Vein endothelial cell (primary cell): ENCODE measurements around the gene NET1. TPM values are rescaled to one million over a fixed set of nuclear protein-coding genes. Genes with fewer than 3 reads are reported as not detected.

Experiments
- total RNA-seq: library from RNA; depleted of rRNA; stranded (reverse); fragments of >200 nt; gene quantifications from 2 replicates; pipeline ENCODE4 v1.2.3, GENCODE V29; 2012

Gene NET1, protein sequence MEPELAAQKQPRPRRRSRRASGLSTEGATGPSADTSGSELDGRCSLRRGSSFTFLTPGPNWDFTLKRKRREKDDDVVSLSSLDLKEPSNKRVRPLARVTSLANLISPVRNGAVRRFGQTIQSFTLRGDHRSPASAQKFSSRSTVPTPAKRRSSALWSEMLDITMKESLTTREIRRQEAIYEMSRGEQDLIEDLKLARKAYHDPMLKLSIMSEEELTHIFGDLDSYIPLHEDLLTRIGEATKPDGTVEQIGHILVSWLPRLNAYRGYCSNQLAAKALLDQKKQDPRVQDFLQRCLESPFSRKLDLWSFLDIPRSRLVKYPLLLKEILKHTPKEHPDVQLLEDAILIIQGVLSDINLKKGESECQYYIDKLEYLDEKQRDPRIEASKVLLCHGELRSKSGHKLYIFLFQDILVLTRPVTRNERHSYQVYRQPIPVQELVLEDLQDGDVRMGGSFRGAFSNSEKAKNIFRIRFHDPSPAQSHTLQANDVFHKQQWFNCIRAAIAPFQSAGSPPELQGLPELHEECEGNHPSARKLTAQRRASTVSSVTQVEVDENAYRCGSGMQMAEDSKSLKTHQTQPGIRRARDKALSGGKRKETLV
- 24.8 and 35.6 TPM in 2 replicates for total RNA-seq

DNA sequence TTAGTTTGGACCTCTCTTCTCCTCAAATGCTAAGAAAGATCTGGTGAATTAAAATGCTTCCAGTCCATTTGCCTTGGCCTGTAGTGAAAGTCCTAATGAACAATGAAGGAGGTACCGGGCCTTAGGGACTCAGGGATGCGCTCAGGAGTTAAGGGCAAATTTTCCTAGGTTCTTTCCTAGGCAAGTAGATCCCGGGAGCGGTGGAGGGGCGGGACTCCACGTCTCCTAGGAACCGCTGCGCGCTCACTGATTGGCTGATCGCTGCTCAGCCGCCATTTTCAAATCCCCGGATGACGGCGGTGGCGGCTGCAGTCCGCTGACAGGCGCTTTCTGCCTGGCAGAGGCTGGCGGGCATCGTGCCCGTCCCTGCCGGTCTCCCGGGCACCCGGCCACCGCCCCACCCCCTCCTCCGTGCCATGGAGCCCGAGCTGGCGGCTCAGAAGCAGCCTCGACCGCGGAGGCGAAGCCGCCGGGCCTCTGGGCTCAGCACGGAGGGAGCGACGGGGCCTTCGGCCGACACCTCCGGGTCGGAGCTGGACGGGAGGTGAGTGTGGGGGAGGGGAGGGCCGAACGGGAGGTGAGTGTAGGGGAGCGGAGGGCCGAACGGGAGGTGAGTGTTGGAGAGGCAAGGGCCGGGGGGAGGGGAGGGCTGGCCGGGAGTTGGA is at the start of gene NET1:
Gene NET1, plus strand, starts transcription at position 281 of the 665 bp plus-strand sequence. Its CDS starts 136 bp downstream, at position 417.

DNA sequence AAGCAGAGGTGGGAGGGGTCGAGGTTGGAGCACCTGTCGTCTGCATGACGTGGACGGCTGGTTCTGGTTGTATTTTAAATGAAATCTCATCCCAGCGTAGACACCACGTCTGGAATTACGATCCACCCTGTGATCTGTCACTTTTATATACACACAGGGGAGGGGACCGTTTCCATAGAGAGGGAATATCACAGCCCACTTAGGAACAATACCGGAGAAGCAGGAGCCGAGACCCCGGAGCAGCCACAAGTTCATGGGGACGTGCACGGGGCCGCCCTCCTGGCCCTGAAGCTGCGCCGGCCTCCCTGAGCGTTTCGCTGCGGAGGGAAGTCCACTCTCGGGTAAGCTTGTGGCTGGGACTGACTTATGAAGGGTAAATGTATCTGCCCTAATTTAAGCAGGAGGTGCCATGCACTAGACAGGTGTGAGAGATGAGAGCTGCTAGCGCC is 47.4 kb upstream of the NET1 start, which contains the start of gene UCN3:
Gene UCN3, plus strand, starts transcription at position 77 of the 449 bp plus-strand sequence. CDS start 8,755 bp downstream, outside the sequence.

DNA sequence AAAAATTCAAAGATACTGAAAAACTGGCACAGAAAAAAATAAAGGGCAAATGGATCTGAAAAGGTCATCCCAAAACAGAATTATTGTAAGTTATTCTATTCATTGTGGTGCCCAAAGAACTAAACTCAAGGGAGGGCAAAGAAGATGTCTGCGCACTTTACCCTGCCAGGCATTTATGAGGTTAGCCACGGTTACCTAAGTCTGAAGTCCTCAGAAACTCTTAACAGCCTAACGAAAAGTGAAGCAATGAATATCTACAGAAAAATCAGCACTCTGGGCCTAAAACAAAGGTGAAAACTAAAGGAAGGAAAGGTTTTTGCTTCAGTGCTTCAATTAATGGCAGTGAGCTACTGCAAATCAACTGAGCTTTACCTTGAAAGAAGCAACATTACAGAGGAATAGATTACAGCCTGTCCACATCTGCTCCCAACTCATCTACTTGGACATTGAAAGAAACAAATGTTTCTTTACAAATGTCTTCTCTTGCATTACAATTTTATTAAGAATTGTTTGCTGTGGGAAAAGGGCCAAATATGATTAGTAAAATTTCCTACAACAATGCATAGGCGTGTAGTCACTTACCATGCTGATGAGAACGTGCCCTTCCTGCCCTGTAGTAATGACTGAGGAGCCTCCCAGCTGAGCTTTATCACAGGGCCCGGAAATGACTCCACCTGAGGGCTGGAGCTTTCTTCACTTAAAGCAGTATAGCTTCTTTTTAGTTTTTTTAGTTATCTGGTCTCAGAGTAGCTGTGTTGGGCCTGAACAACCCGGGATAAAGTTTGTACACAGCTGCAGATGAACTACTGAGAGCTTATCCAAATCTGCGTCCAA is 7.9 kb upstream of the NET1 start, which contains the start of gene TUBAL3:
Gene TUBAL3, minus strand, starts transcription at position 621 of the 834 bp plus-strand sequence. Its CDS starts 36 bp downstream, at position 585.

DNA sequence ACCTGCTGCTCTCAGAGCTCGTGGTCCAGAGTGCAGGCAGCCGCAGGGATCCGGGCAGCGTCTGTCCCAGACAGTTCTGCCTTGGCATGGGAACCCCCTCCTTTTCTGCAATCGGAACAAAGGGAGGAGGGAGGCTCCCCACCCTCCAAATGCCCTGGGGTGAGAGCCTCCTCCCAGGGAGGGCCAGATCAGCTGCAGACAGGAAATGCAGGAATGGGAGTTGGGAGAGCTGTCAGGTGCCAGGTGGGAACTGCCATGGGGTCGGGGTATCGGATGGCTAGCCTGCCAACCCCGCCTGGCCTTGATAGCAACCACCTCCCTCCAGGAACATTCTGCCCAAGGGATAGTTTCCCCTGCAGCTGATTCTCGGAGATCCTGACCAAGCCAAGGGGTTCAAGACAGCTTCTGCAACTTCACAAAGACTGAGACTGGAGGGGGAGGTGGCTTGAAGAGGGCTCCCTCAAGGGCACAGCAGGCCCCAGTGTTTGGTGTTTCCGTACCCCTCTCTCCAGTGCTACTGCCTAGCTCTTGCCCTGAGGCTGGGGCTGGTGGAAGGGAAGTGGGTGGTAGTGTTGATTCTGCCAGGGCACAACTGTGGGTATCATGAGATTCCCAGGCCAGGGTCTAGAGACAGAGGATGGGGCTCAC is 87.3 kb downstream of the NET1 start, which contains the start of gene CALML5:
Gene CALML5, minus strand, starts transcription at position 78 of the 648 bp plus-strand sequence. CDS start 132 bp downstream, outside the sequence.

Other genes with a start within 250 kb of the NET1 start
- not detected in 2 replicates for gene AKR1C8, start 227.4 kb upstream of the NET1 start, total RNA-seq
- not detected in 2 replicates for gene AKR1C4, start 215.7 kb upstream of the NET1 start, total RNA-seq
- not detected in 2 replicates for gene UCN3, start 47.6 kb upstream of the NET1 start, total RNA-seq
- 1.1 and 1.3 TPM in 2 replicates for gene TUBAL3, start 7.7 kb upstream of the NET1 start, total RNA-seq
- gene CALML5, start 87.0 kb downstream of the NET1 start, total RNA-seq, result not detected in 2 replicates
- gene CALML3, start 112.4 kb downstream of the NET1 start, total RNA-seq, result not detected in 2 replicates